OCI-LY1 (cell line): ENCODE measurements around the gene LRFN3.

Source experiments
- EZH2 ChIP-seq: fragments of 200-600 bp; sonication (generic), shearing (Covaris generic); IDR thresholded peaks from 2 replicates; pipeline ENCODE4 v1.8.0; 2017; ENCODE audit warnings: borderline replicate concordance, mixed run types, mild to moderate bottlenecking, antibody characterized with exemption, low read length, moderate library complexity, mixed read lengths
- TF ChIP-seq, protein P1 (sequence below): fragments of 200-600 bp; sonication (generic), shearing (Covaris generic); IDR thresholded peaks from 2 replicates; pipeline ENCODE4 v1.5.1; 2017; ENCODE audit warnings: mild to moderate bottlenecking, antibody characterized with exemption, low read length, moderate library complexity, mixed read lengths

DNA sequence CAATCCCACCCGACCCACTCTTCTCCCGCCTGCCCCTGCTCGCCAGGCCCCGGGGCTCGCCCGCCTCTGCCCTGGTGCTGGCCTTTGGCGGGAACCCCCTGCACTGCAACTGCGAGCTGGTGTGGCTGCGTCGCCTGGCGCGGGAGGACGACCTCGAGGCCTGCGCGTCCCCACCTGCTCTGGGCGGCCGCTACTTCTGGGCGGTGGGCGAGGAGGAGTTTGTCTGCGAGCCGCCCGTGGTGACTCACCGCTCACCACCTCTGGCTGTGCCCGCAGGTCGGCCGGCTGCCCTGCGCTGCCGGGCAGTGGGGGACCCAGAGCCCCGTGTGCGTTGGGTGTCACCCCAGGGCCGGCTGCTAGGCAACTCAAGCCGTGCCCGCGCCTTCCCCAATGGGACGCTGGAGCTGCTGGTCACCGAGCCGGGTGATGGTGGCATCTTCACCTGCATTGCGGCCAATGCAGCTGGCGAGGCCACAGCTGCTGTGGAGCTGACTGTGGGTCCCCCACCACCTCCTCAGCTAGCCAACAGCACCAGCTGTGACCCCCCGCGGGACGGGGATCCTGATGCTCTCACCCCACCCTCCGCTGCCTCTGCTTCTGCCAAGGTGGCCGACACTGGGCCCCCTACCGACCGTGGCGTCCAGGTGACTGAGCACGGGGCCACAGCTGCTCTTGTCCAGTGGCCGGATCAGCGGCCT, 4.1 kb downstream of the LRFN3 start:
- TF ChIP-seq, protein P1, sequence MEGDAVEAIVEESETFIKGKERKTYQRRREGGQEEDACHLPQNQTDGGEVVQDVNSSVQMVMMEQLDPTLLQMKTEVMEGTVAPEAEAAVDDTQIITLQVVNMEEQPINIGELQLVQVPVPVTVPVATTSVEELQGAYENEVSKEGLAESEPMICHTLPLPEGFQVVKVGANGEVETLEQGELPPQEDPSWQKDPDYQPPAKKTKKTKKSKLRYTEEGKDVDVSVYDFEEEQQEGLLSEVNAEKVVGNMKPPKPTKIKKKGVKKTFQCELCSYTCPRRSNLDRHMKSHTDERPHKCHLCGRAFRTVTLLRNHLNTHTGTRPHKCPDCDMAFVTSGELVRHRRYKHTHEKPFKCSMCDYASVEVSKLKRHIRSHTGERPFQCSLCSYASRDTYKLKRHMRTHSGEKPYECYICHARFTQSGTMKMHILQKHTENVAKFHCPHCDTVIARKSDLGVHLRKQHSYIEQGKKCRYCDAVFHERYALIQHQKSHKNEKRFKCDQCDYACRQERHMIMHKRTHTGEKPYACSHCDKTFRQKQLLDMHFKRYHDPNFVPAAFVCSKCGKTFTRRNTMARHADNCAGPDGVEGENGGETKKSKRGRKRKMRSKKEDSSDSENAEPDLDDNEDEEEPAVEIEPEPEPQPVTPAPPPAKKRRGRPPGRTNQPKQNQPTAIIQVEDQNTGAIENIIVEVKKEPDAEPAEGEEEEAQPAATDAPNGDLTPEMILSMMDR, result no peak
- no peak for TF ChIP-seq EZH2
